ENCODE data around the gene ZFP36L1. TPM values are rescaled to one million over a fixed set of nuclear protein-coding genes. Genes with fewer than 3 reads are reported as not detected.
A peak's percentile ranks its signal among the peaks of the same experiment; 100 is the strongest.

ZFP36L1 gene
- total and polyA plus RNA-seq, 2 of the 13 experiments (the other 11 are each of a cell fraction or from before 2014, with no cell fraction given): 7.4 to 10.2 TPM

GRCh38 chr14:68816943-68817430 is 24.1 kb upstream of the ZFP36L1 start:
- Histone ChIP-seq H3K36me3 (replicated peaks in 1 of 2; ENCODE audit: control insufficient read depth in 1 of 2, insufficient read depth in 2 of 2, low read length in 2 of 2) (no peaks in the 10 kb centered on the region), H3K9me3 (ENCODE audit: low read length) (no peaks in the 10 kb centered on the region), H3K4me3 (replicated peaks in 1 of 3; ENCODE audit: insufficient read depth in 1 of 3, low read depth in 2 of 3, low read length in 3 of 3) (peak overlapping the region in 1 of 3 experiments; percentile 66; a peak in 2 of 6 replicates), H3K27ac (ENCODE audit: extremely low read length, insufficient read depth, low read length) (no peak overlapping the region), H3K9ac (ENCODE audit: insufficient read depth, low read depth, low read length) (peak overlapping the region; percentile 73; the same call in 1 of the 2 replicates), H4K20me1 (ENCODE audit: insufficient read depth, low read length) (no peaks in the 10 kb centered on the region), H3K4me2 (ENCODE audit: low read depth, low read length) (peak overlapping the region; percentile 65), H3K79me2 (ENCODE audit: insufficient read depth, low read length) (no peaks in the 10 kb centered on the region), H2AFZ (ENCODE audit: low read length) (no peak overlapping the region), H3K27me3 (ENCODE audit: control insufficient read depth in 1 of 2, insufficient read depth in 2 of 2, low read length in 2 of 2) (no peaks in the 10 kb centered on the region), H3K4me1 (ENCODE audit: insufficient read depth, low read length) (peaks cover 83% of the 10 kb centered on the region)
- intact Hi-C loops (cut with micrococcal nuclease; ENCODE audit: unreplicated experiment): loop anchor here (1.0 to 10.0 kb wide), 2 partner anchors 352 to 873 kb away; no protein-coding TSS in a partner anchor
- POLR2A ChIA-PET: interaction anchor here (1.3 to 5.6 kb wide), 5 partner anchors 10 to 101 kb away, joined by 3 to 74 read pairs (median 12); partner anchors contain the start of gene ZFP36L1
- CTCF ChIA-PET (ENCODE audit: low intra/inter-chr PET ratio, low total read pairs): interaction anchor here (1.2 to 1.6 kb wide), 6 partner anchors 22 to 980 kb away, joined by 3 to 15 read pairs (median 8); no protein-coding TSS in a partner anchor
- in situ Hi-C loops (cut with HindIII; ENCODE audit: extremely low pct_ligation_motif_present, low pct_unique_long_range_greater_than_20kb): loop anchor here (5.0 to 25.0 kb wide), 3 partner anchors 570 to 1205 kb away; partner anchors contain the start of genes ARG2 and PIGH
- WGBS (ENCODE audit: low lambda C conversion rate): 47% methylated on average over 12 of the region's 13 CpGs
- ATAC-seq (no peak), FAIRE-seq (no peak), DNase-seq (ENCODE audit: low spot score) (no peak)
- no TSS peak for BruUV-seq (replicated peaks)
- TF ChIP-seq ZNF143 (CRISPR knock-in tag; IDR thresholded peaks at IDR 0.05) (peak; percentile 16; the same call in 1 of the 2 replicates), ZBTB20 (CRISPR knock-in tag; IDR thresholded peaks at IDR 0.05; ENCODE audit: borderline replicate concordance, low read depth) (no peak), RNF2 (conservative IDR thresholded peaks at IDR 0.05; ENCODE audit: low read depth) (no peak), ZNF333 (CRISPR knock-in tag; IDR thresholded peaks at IDR 0.05; ENCODE audit: borderline replicate concordance) (no peak), ZNF383 (CRISPR knock-in tag; IDR thresholded peaks at IDR 0.05; ENCODE audit: borderline replicate concordance) (no peak), ZNF570 (CRISPR knock-in tag; IDR thresholded peaks at IDR 0.05; ENCODE audit: borderline replicate concordance) (no peak), PREB (CRISPR knock-in tag; IDR thresholded peaks at IDR 0.05) (no peak), SNAPC5 (CRISPR knock-in tag; IDR thresholded peaks at IDR 0.05; ENCODE audit: borderline replicate concordance) (no peak), ZNF790 (CRISPR knock-in tag; IDR thresholded peaks at IDR 0.05; ENCODE audit: borderline replicate concordance) (no peak), ZNF275 (CRISPR knock-in tag; IDR thresholded peaks at IDR 0.05; ENCODE audit: borderline replicate concordance) (no peak), MIER3 (CRISPR knock-in tag; IDR thresholded peaks at IDR 0.05; ENCODE audit: borderline replicate concordance) (peak; percentile 8; the same call in 1 of the 2 replicates), MTF2 (CRISPR knock-in tag; IDR thresholded peaks at IDR 0.05; ENCODE audit: borderline replicate concordance) (no peak), ZNF704 (CRISPR knock-in tag; IDR thresholded peaks at IDR 0.05; ENCODE audit: borderline replicate concordance) (no peak), NFYC (CRISPR knock-in tag; IDR thresholded peaks at IDR 0.05) (no peak), DZIP1 (CRISPR knock-in tag; IDR thresholded peaks at IDR 0.05) (peak; percentile 80; the same call in 1 of the 2 replicates), AHR (CRISPR knock-in tag; IDR thresholded peaks at IDR 0.05) (no peak)

All from HepG2 (cell line).